Measurements from ENCODE around the gene PHF10. TPM values are rescaled to one million over a fixed set of nuclear protein-coding genes. Genes with fewer than 3 reads are reported as not detected.

Gene PHF10
- total and polyA plus RNA-seq, 3 experiments from 2014 or later = 17.6 to 71.5 (median 69.6) TPM

- CTCF ChIA-PET = no interaction called here
- no peak overlapping the region for H3K4me3 ChIP-seq (ENCODE audit: low read length)
- peaks cover 12% of the 10 kb centered on the region for H3K36me3 ChIP-seq (ENCODE audit: insufficient read depth, low read length)
- POLR2A ChIA-PET = no interaction called here
- H3K27me3 Mint-ChIP-seq = no peaks in the 10 kb centered on the region
- H3K4me1 Mint-ChIP-seq = no peaks in the 10 kb centered on the region
- H3K27me3 ChIP-seq (ENCODE audit: insufficient read depth, low read length, poor library complexity, severe bottlenecking) = no peaks in the 10 kb centered on the region
- H3K36me3 Mint-ChIP-seq = peaks cover 4 to 68% (median 34%) of the 10 kb centered on the region in 3 donors
- no peaks in the 10 kb centered on the region for H3K9me3 Mint-ChIP-seq
- H3K9me3 ChIP-seq (ENCODE audit: low read length) = no peaks in the 10 kb centered on the region
- no peak for DNase-seq
- no peaks in the 10 kb centered on the region for H3K4me1 ChIP-seq (ENCODE audit: insufficient read depth, low read length)
- peak overlapping the region in 1 of 8 donors; percentile 29 for H3K27ac Mint-ChIP-seq
- H3K27ac ChIP-seq (ENCODE audit: low read depth, low read length) = no peak overlapping the region
- H3K4me3 Mint-ChIP-seq = no peak overlapping the region
Observed at GRCh38 chr6:169663468-169663867, 60.8 kb downstream of the PHF10 start.

- Mint-ChIP-seq H3K9me3 (no peaks in the 10 kb centered on the region), H3K36me3 (peaks cover 4 to 61% (median 29%) of the 10 kb centered on the region in 3 donors), H3K4me1 (no peaks in the 10 kb centered on the region), H3K4me3 (no peak overlapping the region), H3K27ac (no peak overlapping the region), H3K27me3 (no peaks in the 10 kb centered on the region)
- no peak overlapping the region for H3K4me3 ChIP-seq (ENCODE audit: low read length)
- H3K9me3 ChIP-seq (ENCODE audit: low read length) = no peaks in the 10 kb centered on the region
- no peaks in the 10 kb centered on the region for H3K27me3 ChIP-seq (ENCODE audit: insufficient read depth, low read length, poor library complexity, severe bottlenecking)
- ChIA-PET POLR2A (no interaction called here), CTCF (no interaction called here)
- peaks cover 17% of the 10 kb centered on the region for H3K36me3 ChIP-seq (ENCODE audit: insufficient read depth, low read length)
- no peak for DNase-seq
- H3K4me1 ChIP-seq (ENCODE audit: insufficient read depth, low read length) = no peaks in the 10 kb centered on the region
- H3K27ac ChIP-seq (ENCODE audit: low read depth, low read length) = no peak overlapping the region
Observed at GRCh38 chr6:169661391-169661756, 62.9 kb downstream of the PHF10 start.

GRCh38 chr6:169660751-169661390 is 63.4 kb downstream of the PHF10 start:
- ChIA-PET POLR2A (no interaction called here), CTCF (no interaction called here)
- no peaks in the 10 kb centered on the region for H3K4me1 Mint-ChIP-seq
- H3K27me3 ChIP-seq (ENCODE audit: insufficient read depth, low read length, poor library complexity, severe bottlenecking) = no peaks in the 10 kb centered on the region
- H3K27me3 Mint-ChIP-seq = no peaks in the 10 kb centered on the region
- H3K4me3 ChIP-seq (ENCODE audit: low read length) = no peak overlapping the region
- H3K27ac Mint-ChIP-seq = no peak overlapping the region
- peaks cover 4 to 60% (median 26%) of the 10 kb centered on the region in 3 donors for H3K36me3 Mint-ChIP-seq
- no peak overlapping the region for H3K27ac ChIP-seq (ENCODE audit: low read depth, low read length)
- H3K4me3 Mint-ChIP-seq = no peak overlapping the region
- no peaks in the 10 kb centered on the region for H3K9me3 Mint-ChIP-seq
- H3K36me3 ChIP-seq (ENCODE audit: insufficient read depth, low read length) = peaks cover 17% of the 10 kb centered on the region
- H3K9me3 ChIP-seq (ENCODE audit: low read length) = no peaks in the 10 kb centered on the region
- no peaks in the 10 kb centered on the region for H3K4me1 ChIP-seq (ENCODE audit: insufficient read depth, low read length)
- no peak for DNase-seq

GRCh38 chr6:169659820-169660610 is 64.3 kb downstream of the PHF10 start:
- Mint-ChIP-seq H3K4me1 (peaks cover 4 to 5% (median 5%) of the 10 kb centered on the region in 3 donors), H3K9me3 (no peaks in the 10 kb centered on the region), H3K27ac (peak overlapping the region in 2 of 8 donors; percentile 63 to 77), H3K4me3 (no peak overlapping the region), H3K27me3 (no peaks in the 10 kb centered on the region), H3K36me3 (peaks cover 4 to 52% (median 23%) of the 10 kb centered on the region in 3 donors)
- Histone ChIP-seq H3K4me3 (ENCODE audit: low read length) (no peak overlapping the region), H3K27me3 (ENCODE audit: insufficient read depth, low read length, poor library complexity, severe bottlenecking) (no peaks in the 10 kb centered on the region), H3K9me3 (ENCODE audit: low read length) (no peaks in the 10 kb centered on the region), H3K27ac (ENCODE audit: low read depth, low read length) (no peak overlapping the region), H3K4me1 (ENCODE audit: insufficient read depth, low read length) (no peaks in the 10 kb centered on the region), H3K36me3 (ENCODE audit: insufficient read depth, low read length) (peaks cover 17% of the 10 kb centered on the region)
- CTCF ChIA-PET = no interaction called here
- POLR2A ChIA-PET = no interaction called here
- DNase-seq = no peak

- no peak for DNase-seq
- CTCF ChIA-PET = no interaction called here
- H3K4me1 ChIP-seq (ENCODE audit: insufficient read depth, low read length) = no peaks in the 10 kb centered on the region
- no peaks in the 10 kb centered on the region for H3K27me3 ChIP-seq (ENCODE audit: insufficient read depth, low read length, poor library complexity, severe bottlenecking)
- H3K4me3 Mint-ChIP-seq = no peak overlapping the region
- H3K4me3 ChIP-seq (ENCODE audit: low read length) = no peak overlapping the region
- H3K9me3 Mint-ChIP-seq = no peaks in the 10 kb centered on the region
- H3K36me3 ChIP-seq (ENCODE audit: insufficient read depth, low read length) = peaks cover 11% of the 10 kb centered on the region
- no peaks in the 10 kb centered on the region for H3K27me3 Mint-ChIP-seq
- POLR2A ChIA-PET = no interaction called here
- H3K36me3 Mint-ChIP-seq = peaks cover 4 to 42% (median 9%) of the 10 kb centered on the region in 3 donors
- H3K4me1 Mint-ChIP-seq = peaks cover 11 to 18% (median 18%) of the 10 kb centered on the region in 3 donors
- no peak overlapping the region for H3K27ac ChIP-seq (ENCODE audit: low read depth, low read length)
- no peaks in the 10 kb centered on the region for H3K9me3 ChIP-seq (ENCODE audit: low read length)
- H3K27ac Mint-ChIP-seq = no peak overlapping the region
Observed at GRCh38 chr6:169657284-169657610, 67.1 kb downstream of the PHF10 start.

GRCh38 chr6:169656546-169657283 is 67.6 kb downstream of the PHF10 start:
- peaks cover 6% of the 10 kb centered on the region for H3K36me3 ChIP-seq (ENCODE audit: insufficient read depth, low read length)
- peaks cover 4 to 39% (median 8%) of the 10 kb centered on the region in 3 donors for H3K36me3 Mint-ChIP-seq
- no peaks in the 10 kb centered on the region for H3K9me3 Mint-ChIP-seq
- H3K27me3 Mint-ChIP-seq = no peaks in the 10 kb centered on the region
- no peak overlapping the region for H3K27ac ChIP-seq (ENCODE audit: low read depth, low read length)
- H3K4me1 Mint-ChIP-seq = peaks cover 11 to 18% (median 18%) of the 10 kb centered on the region in 3 donors
- H3K4me3 Mint-ChIP-seq = peak overlapping the region in 1 of 7 donors; percentile 66
- H3K27me3 ChIP-seq (ENCODE audit: insufficient read depth, low read length, poor library complexity, severe bottlenecking) = no peaks in the 10 kb centered on the region
- H3K4me1 ChIP-seq (ENCODE audit: insufficient read depth, low read length) = no peaks in the 10 kb centered on the region
- DNase-seq = no peak
- ChIA-PET POLR2A (no interaction called here), CTCF (no interaction called here)
- no peak overlapping the region for H3K4me3 ChIP-seq (ENCODE audit: low read length)
- H3K9me3 ChIP-seq (ENCODE audit: low read length) = no peaks in the 10 kb centered on the region
- no peak overlapping the region for H3K27ac Mint-ChIP-seq

- H3K27me3 Mint-ChIP-seq = no peaks in the 10 kb centered on the region
- Histone ChIP-seq H3K4me1 (ENCODE audit: insufficient read depth, low read length) (no peaks in the 10 kb centered on the region), H3K9me3 (ENCODE audit: low read length) (no peaks in the 10 kb centered on the region), H3K27me3 (ENCODE audit: insufficient read depth, low read length, poor library complexity, severe bottlenecking) (no peaks in the 10 kb centered on the region), H3K27ac (ENCODE audit: low read depth, low read length) (no peak overlapping the region), H3K36me3 (ENCODE audit: insufficient read depth, low read length) (peaks cover 5% of the 10 kb centered on the region), H3K4me3 (ENCODE audit: low read length) (peak overlapping the region; percentile 81)
- peaks cover 4 to 37% (median 8%) of the 10 kb centered on the region in 3 donors for H3K36me3 Mint-ChIP-seq
- peaks cover 11 to 18% (median 18%) of the 10 kb centered on the region in 3 donors for H3K4me1 Mint-ChIP-seq
- CTCF ChIA-PET = interaction anchor here (0.9 to 1.0 kb wide), 2 partner anchors 8 to 70 kb away, joined by 3 read pairs; partner anchors contain the start of gene PHF10
- peak overlapping the region; percentile 64 to 90 (median 88) for H3K27ac Mint-ChIP-seq
- no peaks in the 10 kb centered on the region for H3K9me3 Mint-ChIP-seq
- DNase-seq = peak; percentile 60 to 84 (median 75)
- POLR2A ChIA-PET = interaction anchor here (1.0 kb wide), 1 partner anchor 442 kb away, joined by 4 read pairs; no protein-coding TSS in a partner anchor
- H3K4me3 Mint-ChIP-seq = peak overlapping the region; percentile 86 to 95 (median 93)
Observed at GRCh38 chr6:169654598-169655391, 69.5 kb downstream of the PHF10 start.
